LNCaP clone FGC (cell line): ENCODE data around the gene HSF2.

Experiments
- DNase-seq: peaks from one replicate; pipeline ENCODE4 v3.0.0-alpha.2; 2011; ENCODE audit warnings: low read depth
- H3K4me3 ChIP-seq: 2 replicates; pipeline ENCODE4 v1.5.1; 2011; ENCODE audit warnings: mild to moderate bottlenecking, low read depth, low read length, control low read depth
- TF ChIP-seq, protein P1 (sequence below): IDR thresholded peaks from 2 replicates; pipeline ENCODE4 v1.5.1; 2012; ENCODE audit warnings: mild to moderate bottlenecking; ENCODE audit not compliant: control insufficient read depth, insufficient read depth; ENCODE audit errors: extremely low read depth

HSF2 gene

DNA sequence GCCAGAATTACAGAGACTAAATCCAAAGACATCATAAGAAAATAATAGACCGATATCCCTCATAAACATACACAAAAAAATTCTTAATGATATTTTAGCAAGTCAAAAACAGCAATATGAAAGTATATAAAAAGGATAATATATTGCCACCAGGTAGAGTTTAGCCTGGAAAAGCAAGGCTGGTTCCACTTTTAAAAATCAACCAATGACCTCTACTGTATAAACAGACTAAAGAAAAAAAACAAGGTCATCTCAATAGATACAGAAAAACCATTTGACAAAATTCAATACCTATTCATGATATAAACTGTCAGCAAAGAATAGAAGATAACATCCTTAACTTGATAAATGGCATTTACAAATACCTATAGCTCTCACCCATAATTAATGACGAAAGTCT is 62.4 kb downstream of the HSF2 start:
- no peak for DNase-seq

DNA sequence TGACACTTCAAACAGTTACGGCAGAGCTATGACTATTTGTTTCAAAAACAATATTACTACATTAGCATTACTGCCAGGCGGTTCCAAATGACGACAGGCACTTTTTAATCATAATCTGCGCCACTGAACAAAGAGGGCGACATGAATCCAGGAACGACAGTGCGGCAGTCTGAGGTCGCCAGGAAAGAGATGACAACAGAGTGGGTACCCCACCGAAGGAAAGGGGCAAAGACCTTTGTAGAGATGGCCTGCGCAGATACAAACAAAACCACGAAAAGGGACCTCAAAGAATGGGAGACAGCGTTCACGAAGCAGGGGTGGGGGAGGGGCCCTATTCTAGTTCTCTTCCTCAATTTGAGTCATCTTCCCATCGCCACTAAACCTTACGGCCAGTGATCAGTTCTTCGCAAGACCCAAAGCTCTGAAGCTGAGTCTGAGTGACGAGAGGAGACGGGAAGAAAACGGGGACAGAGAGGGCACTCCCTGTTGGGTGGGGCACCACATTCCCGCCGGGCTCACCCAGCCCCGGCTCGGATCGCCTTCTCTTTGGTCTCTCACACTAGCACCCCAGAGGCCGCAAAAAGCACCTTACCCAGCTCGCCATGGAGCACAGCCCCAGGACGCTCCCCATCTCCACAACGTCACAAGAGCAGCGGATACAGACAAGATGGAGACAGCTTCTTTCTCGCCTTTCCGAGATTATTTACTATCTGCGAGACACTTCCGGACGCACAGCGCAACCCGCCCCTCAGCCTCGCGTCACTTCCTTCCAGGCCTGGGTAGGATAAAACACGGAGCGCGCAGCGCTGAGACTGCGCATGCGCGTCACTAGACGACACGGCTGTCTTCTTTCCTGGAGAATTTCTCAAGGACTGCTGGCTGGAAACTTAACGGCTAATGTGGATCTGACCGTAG is 71.9 kb downstream of the HSF2 start, which contains the start of gene SERINC1:
Gene SERINC1 (minus strand): TSS at position 701 of the 915 bp plus-strand sequence. CDS start 70 bp downstream, at position 631.
- peak; percentile 84 for DNase-seq
- H3K4me3 ChIP-seq, result peak within 1 kb of the TSS; percentile 99
- TF ChIP-seq, protein P1, sequence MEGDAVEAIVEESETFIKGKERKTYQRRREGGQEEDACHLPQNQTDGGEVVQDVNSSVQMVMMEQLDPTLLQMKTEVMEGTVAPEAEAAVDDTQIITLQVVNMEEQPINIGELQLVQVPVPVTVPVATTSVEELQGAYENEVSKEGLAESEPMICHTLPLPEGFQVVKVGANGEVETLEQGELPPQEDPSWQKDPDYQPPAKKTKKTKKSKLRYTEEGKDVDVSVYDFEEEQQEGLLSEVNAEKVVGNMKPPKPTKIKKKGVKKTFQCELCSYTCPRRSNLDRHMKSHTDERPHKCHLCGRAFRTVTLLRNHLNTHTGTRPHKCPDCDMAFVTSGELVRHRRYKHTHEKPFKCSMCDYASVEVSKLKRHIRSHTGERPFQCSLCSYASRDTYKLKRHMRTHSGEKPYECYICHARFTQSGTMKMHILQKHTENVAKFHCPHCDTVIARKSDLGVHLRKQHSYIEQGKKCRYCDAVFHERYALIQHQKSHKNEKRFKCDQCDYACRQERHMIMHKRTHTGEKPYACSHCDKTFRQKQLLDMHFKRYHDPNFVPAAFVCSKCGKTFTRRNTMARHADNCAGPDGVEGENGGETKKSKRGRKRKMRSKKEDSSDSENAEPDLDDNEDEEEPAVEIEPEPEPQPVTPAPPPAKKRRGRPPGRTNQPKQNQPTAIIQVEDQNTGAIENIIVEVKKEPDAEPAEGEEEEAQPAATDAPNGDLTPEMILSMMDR, result no peak

More for the DNA sequence above, 62.4 kb downstream of the HSF2 start:
- no peak overlapping the region for H3K4me3 ChIP-seq
- TF ChIP-seq, protein P1, result no peak

DNA sequence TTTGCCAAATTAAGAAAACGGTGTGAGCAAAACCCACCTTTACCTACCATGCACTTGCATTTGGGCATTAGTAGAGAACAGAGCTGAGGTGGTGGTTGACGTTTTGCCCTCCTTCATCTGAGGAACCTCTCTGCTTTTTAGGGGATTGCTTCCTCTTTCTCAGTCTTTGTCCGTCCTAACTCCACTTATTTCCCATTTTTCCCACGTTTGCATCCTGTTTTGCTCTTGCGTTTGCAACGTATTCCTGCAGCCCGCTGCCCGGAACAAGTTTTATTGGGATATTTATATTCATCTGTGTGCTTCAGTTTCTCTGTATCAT is 72.5 kb downstream of the HSF2 start:
- no peak for DNase-seq
- H3K4me3 ChIP-seq, result peak overlapping the region; percentile 99
- TF ChIP-seq, protein P1, result no peak

DNA sequence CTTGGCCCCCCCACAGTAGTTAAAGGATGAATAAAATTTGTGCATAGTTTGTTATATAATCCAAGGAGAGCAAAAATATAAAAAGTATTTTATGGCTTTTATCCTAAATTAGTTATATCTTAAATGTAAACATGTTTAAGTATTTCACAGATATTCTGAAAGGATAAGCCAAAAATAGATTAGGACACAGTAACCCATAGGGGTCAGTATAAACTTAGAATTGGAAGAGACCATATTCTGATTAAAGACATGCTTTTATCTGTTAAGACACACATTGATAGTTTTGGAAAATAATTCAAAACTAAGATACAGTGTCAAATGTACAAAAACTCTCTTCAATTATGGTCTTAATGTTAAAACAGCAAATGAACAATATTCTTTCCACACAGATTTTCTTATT is 76.7 kb downstream of the HSF2 start:
- no peak for DNase-seq
- no peak overlapping the region for H3K4me3 ChIP-seq
- TF ChIP-seq, protein P1, result peak; percentile 47

DNA sequence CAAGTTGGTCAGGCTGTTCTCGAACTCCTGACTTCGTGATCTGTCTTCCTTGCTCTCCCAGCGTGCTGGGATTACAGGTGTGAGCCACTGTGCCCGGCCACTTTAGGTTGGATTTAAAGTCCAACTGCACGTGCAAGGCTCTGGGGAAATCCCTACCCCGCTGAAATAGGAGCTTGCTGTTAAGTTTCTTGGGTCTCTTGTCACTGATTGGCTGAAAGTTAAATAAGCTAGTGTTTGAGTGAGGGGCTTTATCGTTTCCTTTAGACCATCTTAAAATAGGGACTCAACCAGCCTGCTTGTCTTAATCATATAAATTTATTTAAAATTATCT is 83.3 kb downstream of the HSF2 start:
- no peak overlapping the region for H3K4me3 ChIP-seq
- TF ChIP-seq, protein P1, result no peak
- no peak for DNase-seq
